Suprapubic skin (tissue), 4 donors: ENCODE results near the gene ICAM4. TPM values are rescaled to one million over a fixed set of nuclear protein-coding genes. Genes with fewer than 3 reads are reported as not detected.

Source experiments
- DNase-seq, 2 donors: peaks; one replicate each; pipeline ENCODE4 v3.0.0-alpha.2; 2019; ENCODE audit warnings: low spot score in 2 of 2
- H3K27ac ChIP-seq: fragments of 200-600 bp; sonication (generic); one replicate; pipeline ENCODE4 v1.5.1; 2019
- H3K27me3 ChIP-seq: fragments of 200-600 bp; sonication (generic); one replicate; pipeline ENCODE4 v1.5.1; 2019
- H3K36me3 ChIP-seq: fragments of 200-600 bp; sonication (generic); one replicate; pipeline ENCODE4 v1.5.1; 2019
- H3K4me1 ChIP-seq: fragments of 200-600 bp; sonication (generic); one replicate; pipeline ENCODE4 v1.5.1; 2019
- H3K4me3 ChIP-seq: fragments of 200-600 bp; sonication (generic); one replicate; pipeline ENCODE4 v1.5.1; 2019; ENCODE audit warnings: mild to moderate bottlenecking
- H3K9me3 ChIP-seq: fragments of 200-600 bp; sonication (generic); one replicate; pipeline ENCODE4 v1.5.1; 2019
- EP300 ChIP-seq: sonication (generic); formaldehyde crosslinking; IDR thresholded peaks from one replicate; pipeline ENCODE4 v1.6.1; 2017; ENCODE audit warnings: antibody characterized with exemption
- POLR2A ChIP-seq, 2 donors: fragments of 450-650 bp; IDR thresholded peaks; one replicate each; pipeline ENCODE4 v1.6.1; 2017; ENCODE audit warnings: antibody characterized with exemption in 2 of 2, mild to moderate bottlenecking in 2 of 2, moderate library complexity in 2 of 2
- POLR2AphosphoS5 ChIP-seq, 3 donors: sonication (generic); formaldehyde crosslinking; IDR thresholded peaks; one replicate each; pipeline ENCODE4 v1.6.1; 2017; ENCODE audit warnings: antibody characterized with exemption in 3 of 3
- WGBS: methylation state at CpG from one replicate; pipeline ENCODE4 v1.1.5; 2018; 5-methylcytosine and 5-hydroxymethylcytosine counted together
- total RNA-seq, 4 donors: library from RNA; depleted of rRNA; stranded (reverse); fragments of >200 nt; gene quantifications; one replicate each; pipeline ENCODE4 v1.1.0, GENCODE V29; 2016
- TF ChIP-seq, protein P1 (sequence below), 2 donors: fragments of 200-600 bp in 1 of 2; fragments of 450-650 bp in 1 of 2; sonication (generic) in 1 of 2; IDR thresholded peaks; one replicate each; pipeline ENCODE4 v1.5.1; 2016 to 2019; ENCODE audit warnings: antibody characterized with exemption in 2 of 2, mild to moderate bottlenecking in 1 of 2, moderate library complexity in 1 of 2

ICAM4 gene
- total RNA-seq, 4 donors from 2014 or later: not detected

DNA sequence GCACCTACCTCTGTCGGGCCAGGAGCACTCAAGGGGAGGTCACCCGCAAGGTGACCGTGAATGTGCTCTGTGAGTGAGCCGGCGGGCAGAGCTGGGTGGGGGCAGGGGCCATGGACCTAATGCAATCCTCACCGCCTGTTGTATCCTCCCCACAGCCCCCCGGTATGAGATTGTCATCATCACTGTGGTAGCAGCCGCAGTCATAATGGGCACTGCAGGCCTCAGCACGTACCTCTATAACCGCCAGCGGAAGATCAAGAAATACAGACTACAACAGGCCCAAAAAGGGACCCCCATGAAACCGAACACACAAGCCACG, 1.8 kb upstream of the ICAM4 start:
- H3K27ac ChIP-seq: no peak overlapping the region
- no peak for DNase-seq
- H3K27me3 ChIP-seq: peaks cover 30% of the 10 kb centered on the region
- H3K9me3 ChIP-seq: no peaks in the 10 kb centered on the region
- TF ChIP-seq, protein P1, sequence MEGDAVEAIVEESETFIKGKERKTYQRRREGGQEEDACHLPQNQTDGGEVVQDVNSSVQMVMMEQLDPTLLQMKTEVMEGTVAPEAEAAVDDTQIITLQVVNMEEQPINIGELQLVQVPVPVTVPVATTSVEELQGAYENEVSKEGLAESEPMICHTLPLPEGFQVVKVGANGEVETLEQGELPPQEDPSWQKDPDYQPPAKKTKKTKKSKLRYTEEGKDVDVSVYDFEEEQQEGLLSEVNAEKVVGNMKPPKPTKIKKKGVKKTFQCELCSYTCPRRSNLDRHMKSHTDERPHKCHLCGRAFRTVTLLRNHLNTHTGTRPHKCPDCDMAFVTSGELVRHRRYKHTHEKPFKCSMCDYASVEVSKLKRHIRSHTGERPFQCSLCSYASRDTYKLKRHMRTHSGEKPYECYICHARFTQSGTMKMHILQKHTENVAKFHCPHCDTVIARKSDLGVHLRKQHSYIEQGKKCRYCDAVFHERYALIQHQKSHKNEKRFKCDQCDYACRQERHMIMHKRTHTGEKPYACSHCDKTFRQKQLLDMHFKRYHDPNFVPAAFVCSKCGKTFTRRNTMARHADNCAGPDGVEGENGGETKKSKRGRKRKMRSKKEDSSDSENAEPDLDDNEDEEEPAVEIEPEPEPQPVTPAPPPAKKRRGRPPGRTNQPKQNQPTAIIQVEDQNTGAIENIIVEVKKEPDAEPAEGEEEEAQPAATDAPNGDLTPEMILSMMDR (IDR thresholded peaks at IDR 0.05): no peak
- TF ChIP-seq EP300 (no peak), POLR2AphosphoS5 (IDR thresholded peaks at IDR 0.05) (no peak), POLR2A (IDR thresholded peaks at IDR 0.05) (no peak)
- H3K4me1 ChIP-seq: peaks cover 32% of the 10 kb centered on the region
- peaks cover 33% of the 10 kb centered on the region for H3K36me3 ChIP-seq
- H3K4me3 ChIP-seq: no peak overlapping the region
- WGBS: 97% methylated on average over 5 of the region's 13 CpGs

DNA sequence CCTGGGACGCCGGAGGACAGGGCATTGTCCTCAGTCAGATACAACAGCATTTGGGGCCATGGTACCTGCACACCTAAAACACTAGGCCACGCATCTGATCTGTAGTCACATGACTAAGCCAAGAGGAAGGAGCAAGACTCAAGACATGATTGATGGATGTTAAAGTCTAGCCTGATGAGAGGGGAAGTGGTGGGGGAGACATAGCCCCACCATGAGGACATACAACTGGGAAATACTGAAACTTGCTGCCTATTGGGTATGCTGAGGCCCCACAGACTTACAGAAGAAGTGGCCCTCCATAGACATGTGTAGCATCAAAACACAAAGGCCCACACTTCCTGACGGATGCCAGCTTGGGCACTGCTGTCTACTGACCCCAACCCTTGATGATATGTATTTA, 1.4 kb upstream of the ICAM4 start:
- Histone ChIP-seq H3K27ac (no peak overlapping the region), H3K36me3 (peaks cover 29% of the 10 kb centered on the region), H3K4me1 (peaks cover 36% of the 10 kb centered on the region), H3K27me3 (peaks cover 34% of the 10 kb centered on the region), H3K9me3 (no peaks in the 10 kb centered on the region), H3K4me3 (no peak overlapping the region)
- 90% methylated on average over 4 of the region's 4 CpGs for WGBS
- DNase-seq: no peak
- no peak for TF ChIP-seq EP300

DNA sequence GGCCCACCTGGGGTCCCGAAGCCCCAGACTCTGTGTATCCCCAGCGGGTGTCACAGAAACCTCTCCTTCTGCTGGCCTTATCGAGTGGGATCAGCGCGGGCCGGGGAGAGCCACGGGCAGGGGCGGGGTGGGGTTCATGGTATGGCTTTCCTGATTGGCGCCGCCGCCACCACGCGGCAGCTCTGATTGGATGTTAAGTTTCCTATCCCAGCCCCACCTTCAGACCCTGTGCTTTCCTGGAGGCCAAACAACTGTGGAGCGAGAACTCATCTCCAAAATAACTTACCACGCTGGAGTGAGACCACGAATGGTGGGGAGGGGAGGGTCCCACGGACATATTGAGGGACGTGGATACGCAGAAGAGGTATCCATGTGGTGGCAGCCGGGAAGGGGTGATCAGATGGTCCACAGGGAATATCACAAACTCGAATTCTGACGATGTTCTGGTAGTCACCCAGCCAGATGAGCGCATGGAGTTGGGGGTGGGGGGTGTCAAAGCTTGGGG, 2.0 kb downstream of the ICAM4 start:
- DNase-seq: no peak
- Histone ChIP-seq H3K27me3 (peaks cover 68% of the 10 kb centered on the region), H3K4me1 (peaks cover 70% of the 10 kb centered on the region), H3K9me3 (no peaks in the 10 kb centered on the region), H3K27ac (no peak overlapping the region), H3K4me3 (peak overlapping the region; percentile 45), H3K36me3 (peaks cover 23% of the 10 kb centered on the region)
- TF ChIP-seq, protein P1 (IDR thresholded peaks at IDR 0.05): no peak
- 0% methylated on average over 15 of the region's 23 CpGs for WGBS

DNA sequence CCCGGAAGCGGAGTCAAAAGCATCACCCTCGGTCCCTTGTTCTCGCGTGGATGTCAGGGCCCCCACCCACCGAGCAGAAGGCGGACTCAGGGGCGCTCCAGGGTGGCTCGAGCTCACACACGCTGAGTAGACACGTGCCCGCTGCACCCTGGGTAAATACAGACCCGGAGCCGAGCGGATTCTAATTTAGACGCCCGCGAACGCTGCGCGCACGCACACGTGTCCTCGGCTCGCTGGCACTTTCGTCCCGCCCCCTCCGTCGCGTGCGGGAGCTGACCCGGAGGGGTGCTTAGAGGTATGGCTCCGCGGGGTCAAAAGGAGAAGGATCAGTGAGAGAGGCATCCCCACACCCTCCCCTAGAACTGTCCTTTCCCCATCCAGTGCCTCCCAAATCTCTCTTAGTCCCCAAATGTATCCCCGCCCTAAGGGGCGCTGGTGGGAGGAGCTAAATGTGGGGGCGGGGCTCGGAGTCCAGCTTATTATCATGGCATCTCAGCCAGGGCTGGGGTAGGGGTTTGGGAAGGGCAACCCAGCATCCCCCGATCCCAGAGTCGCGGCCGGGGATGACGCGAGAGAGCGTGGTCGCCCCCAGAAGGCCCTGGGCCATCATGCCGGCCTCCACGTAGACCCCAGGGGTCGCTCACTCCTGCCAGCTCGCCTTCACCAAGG, 2.5 kb downstream of the ICAM4 start:
- peaks cover 17% of the 10 kb centered on the region for H3K36me3 ChIP-seq
- peaks cover 71% of the 10 kb centered on the region for H3K4me1 ChIP-seq
- peak overlapping the region; percentile 45 for H3K4me3 ChIP-seq
- H3K27me3 ChIP-seq: peaks cover 73% of the 10 kb centered on the region
- H3K9me3 ChIP-seq: no peaks in the 10 kb centered on the region
- DNase-seq: no peak
- TF ChIP-seq, protein P1 (IDR thresholded peaks at IDR 0.05): no peak
- TF ChIP-seq POLR2A (IDR thresholded peaks at IDR 0.05): no peak
- no peak for TF ChIP-seq POLR2AphosphoS5 (IDR thresholded peaks at IDR 0.05)
- no peak for TF ChIP-seq EP300
- WGBS: 2% methylated on average over 33 of the region's 50 CpGs
- H3K27ac ChIP-seq: no peak overlapping the region

DNA sequence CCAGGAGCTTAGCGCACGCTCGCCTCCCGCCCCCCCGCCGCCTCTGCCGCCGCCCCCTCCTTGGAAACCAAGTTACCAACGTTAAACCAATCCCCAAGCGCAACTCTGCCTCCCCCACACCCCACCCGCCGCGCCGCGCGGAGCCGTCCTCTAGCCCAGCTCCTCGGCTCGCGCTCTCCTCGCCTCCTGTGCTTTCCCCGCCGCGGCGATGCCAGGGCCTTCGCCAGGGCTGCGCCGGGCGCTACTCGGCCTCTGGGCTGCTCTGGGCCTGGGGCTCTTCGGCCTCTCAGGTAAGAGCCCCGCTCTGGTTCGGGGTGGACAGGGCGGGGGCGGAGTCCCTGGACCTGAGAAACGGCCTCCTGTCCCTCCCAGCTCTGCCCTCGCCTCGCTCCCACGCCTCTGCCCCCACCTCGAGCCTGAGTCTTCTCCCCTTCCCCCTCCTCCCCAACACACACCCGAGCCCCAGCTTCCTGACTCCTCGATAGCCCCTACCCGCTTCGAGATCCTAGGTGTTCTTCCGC, 3.1 kb downstream of the ICAM4 start, which contains the start of gene ICAM5:
Gene ICAM5, plus strand, starts transcription at position 117 of the 521 bp plus-strand sequence. Its CDS starts 92 bp downstream, at position 209.
- WGBS: 1% methylated on average over 15 of the region's 45 CpGs
- H3K27ac ChIP-seq: no peak within 1 kb of the TSS
- no peaks in the 10 kb centered on the region for H3K9me3 ChIP-seq
- peaks cover 79% of the 10 kb centered on the region for H3K27me3 ChIP-seq
- peak within 1 kb of the TSS; percentile 45 for H3K4me3 ChIP-seq
- peaks cover 11% of the 10 kb centered on the region for H3K36me3 ChIP-seq
- no peak for DNase-seq
- H3K4me1 ChIP-seq: peaks cover 71% of the 10 kb centered on the region
- TF ChIP-seq POLR2A (IDR thresholded peaks at IDR 0.05) (no peak), EP300 (no peak), POLR2AphosphoS5 (IDR thresholded peaks at IDR 0.05) (no peak)
- TF ChIP-seq, protein P1 (IDR thresholded peaks at IDR 0.05): no peak
